Keratinocyte (primary cell): ENCODE measurements around the gene MN1. TPM values are rescaled to one million over a fixed set of nuclear protein-coding genes. Genes with fewer than 3 reads are reported as not detected.

ENCODE experiments used
- DNase-seq: peaks from one replicate; pipeline ENCODE4 v3.0.0-alpha.2; 2011; ENCODE audit warnings: low read depth, missing footprints, low spot score
- FAIRE-seq: peaks from 2 replicates; lab custom pipeline; 2011; peaks lifted over from hg19 to GRCh38; lab: Jason Lieb, UNC
- H2AFZ ChIP-seq: 2 replicates; pipeline ENCODE4 v1.6.0; 2012; ENCODE audit warnings: low read length, control low read depth, inconsistent platforms; ENCODE audit not compliant: control insufficient read depth
- H3K27ac ChIP-seq: 2 replicates; pipeline ENCODE4 v1.5.1; 2011; ENCODE audit warnings: low read length; ENCODE audit not compliant: control insufficient read depth, insufficient read depth
- H3K27me3 ChIP-seq: 3 replicates; pipeline ENCODE4 v1.6.0; 2011; ENCODE audit warnings: low read length; ENCODE audit not compliant: control insufficient read depth, insufficient read depth; ENCODE audit errors: extremely low read depth
- H3K36me3 ChIP-seq, 2 experiments: 2 replicates in 1 of 2; 3 replicates in 1 of 2; pipeline ENCODE4 v1.5.1; 2011; ENCODE audit warnings: low read length in 2 of 2, mild to moderate bottlenecking in 1 of 2; ENCODE audit not compliant: control insufficient read depth in 2 of 2, insufficient read depth in 2 of 2; ENCODE audit errors: extremely low read depth in 1 of 2
- H3K4me1 ChIP-seq: 3 replicates; pipeline ENCODE4 v1.5.1; 2011; ENCODE audit warnings: low read length; ENCODE audit not compliant: control insufficient read depth, insufficient read depth; ENCODE audit errors: extremely low read depth
- H3K4me2 ChIP-seq: 3 replicates; pipeline ENCODE4 v1.6.0; 2011; ENCODE audit warnings: low read depth, low read length; ENCODE audit not compliant: control insufficient read depth, insufficient read depth; ENCODE audit errors: extremely low read depth
- H3K4me3 ChIP-seq, 3 experiments: fragments of 200-600 bp in 1 of 3; sonication (generic) in 1 of 3; 2 replicates in 2 of 3; 3 replicates in 1 of 3; pipeline ENCODE4 v1.5.1; 2011 to 2016; ENCODE audit warnings: low read length in 3 of 3, mild to moderate bottlenecking in 3 of 3, control low read depth in 2 of 3, inconsistent platforms in 1 of 3, low read depth in 1 of 3, mixed read lengths in 1 of 3, mixed run types in 1 of 3, moderate library complexity in 1 of 3; ENCODE audit not compliant: control insufficient read depth in 2 of 3, insufficient read depth in 2 of 3; ENCODE audit errors: extremely low read depth in 1 of 3
- H3K79me2 ChIP-seq: 2 replicates; pipeline ENCODE4 v1.6.0; 2012; ENCODE audit warnings: low read length; ENCODE audit not compliant: control insufficient read depth, insufficient read depth
- H3K9ac ChIP-seq: 3 replicates; pipeline ENCODE4 v1.6.0; 2011; ENCODE audit warnings: low read length; ENCODE audit not compliant: control insufficient read depth, insufficient read depth; ENCODE audit errors: extremely low read depth
- H3K9me1 ChIP-seq: 3 replicates; pipeline ENCODE4 v1.6.0; 2011; ENCODE audit warnings: low read length; ENCODE audit not compliant: control insufficient read depth, insufficient read depth; ENCODE audit errors: extremely low read depth
- H3K9me3 ChIP-seq: 2 replicates; pipeline ENCODE4 v1.5.1; 2012; ENCODE audit warnings: low read depth, low read length; ENCODE audit not compliant: control insufficient read depth
- H4K20me1 ChIP-seq: 3 replicates; pipeline ENCODE4 v1.6.0; 2011; ENCODE audit warnings: low read length; ENCODE audit not compliant: control insufficient read depth, insufficient read depth; ENCODE audit errors: extremely low read depth
- CTCF ChIP-seq, 3 experiments: IDR thresholded peaks in 1 of 3; conservative IDR thresholded peaks in 1 of 3; optimal IDR thresholded peaks in 1 of 3; 2 replicates in 2 of 3; 3 replicates in 1 of 3; pipeline versions ENCODE3 to v1.5.1; 2011; ENCODE audit warnings: low read length in 3 of 3, mild to moderate bottlenecking in 3 of 3, moderate library complexity in 2 of 3, control low read depth in 1 of 3, inconsistent platforms in 1 of 3; ENCODE audit not compliant: insufficient read depth in 2 of 3; ENCODE audit errors: extremely low read depth in 1 of 3
- EZH2 ChIP-seq: IDR thresholded peaks from one replicate; pipeline ENCODE4 v1.6.1; 2012; ENCODE audit warnings: inconsistent platforms, mild to moderate bottlenecking, low read length, moderate library complexity
- dilution Hi-C: fragments of 300-500 bp; cut with MboI; formaldehyde crosslinking; loops from one replicate; pipeline ENCODE4 v1.7.0; 2020; ENCODE audit warnings: low sequenced_read_pairs; ENCODE audit not compliant: extremely low pct_ligation_motif_present
- polyA plus RNA-seq, 5 experiments: library from polyadenylated mRNA; depleted of rRNA in 3 of 5; stranded (reverse) in 3 of 5; stranded (forward) in 1 of 5; unstranded in 1 of 5; fragments of >200 nt; gene quantifications; 1 replicate in 1 of 5; 2 replicates in 3 of 5; 3 replicates in 1 of 5; pipeline versions ENCODE4 v1.2.1 to v1.2.3, GENCODE V29; 2011 to 2012; ENCODE audit warnings: missing spikeins in 2 of 5, low read depth in 1 of 5, low replicate concordance in 1 of 5

The MN1 gene
- polyA plus RNA-seq, 1 donor (not counting 4 experiments of a cell fraction or from before 2014, with no cell fraction given), result 2.2 TPM

DNA sequence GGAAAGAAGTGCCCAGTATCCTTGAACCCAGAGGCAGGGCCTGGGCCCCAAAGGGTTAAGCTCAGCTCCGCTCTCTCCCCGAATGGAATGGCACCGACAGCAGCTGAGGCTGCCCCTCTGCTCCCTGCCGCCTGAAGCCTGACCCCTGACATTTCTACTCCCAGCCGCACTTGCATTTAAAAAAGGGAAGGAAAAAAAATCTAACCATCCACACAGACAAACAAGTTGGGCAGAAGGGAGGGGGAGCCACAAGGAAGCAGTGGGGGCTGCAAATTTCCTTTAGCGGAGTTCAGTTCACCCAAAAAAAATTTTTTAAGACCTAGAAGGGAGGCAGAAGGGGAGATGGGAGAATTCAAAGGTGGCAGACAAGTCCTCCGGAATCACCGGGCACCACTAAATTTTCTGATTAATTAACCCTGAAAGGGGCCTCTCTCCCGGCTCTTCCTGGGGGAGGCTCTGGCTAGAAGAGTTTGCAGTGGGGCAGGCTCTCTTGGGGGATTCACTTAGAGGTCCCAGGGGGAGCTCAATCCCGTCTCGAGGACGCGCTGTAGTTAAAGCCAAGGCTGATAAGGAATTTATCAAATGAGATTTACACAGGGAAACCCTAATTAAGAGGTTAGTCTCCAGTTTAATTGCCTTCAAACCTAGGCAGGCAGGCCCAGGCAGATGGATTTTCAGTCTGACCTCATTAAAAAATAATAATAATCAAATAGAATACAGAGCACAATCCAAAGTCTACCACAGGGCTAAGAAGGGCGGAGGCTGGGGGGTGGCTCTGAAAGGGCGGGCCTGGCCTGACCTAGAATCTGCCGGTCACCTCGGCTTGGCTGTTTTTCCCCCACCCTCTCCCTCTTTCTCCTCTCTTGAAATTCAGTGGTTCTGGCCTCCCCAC is 25.6 kb downstream of the MN1 start:
- no peak overlapping the region for H3K27ac ChIP-seq
- no peak for TF ChIP-seq CTCF (optimal IDR thresholded peaks at IDR 0.05 in 1 of 3, IDR thresholded peaks at IDR 0.05 in 1 of 3, conservative IDR thresholded peaks at IDR 0.05 in 1 of 3; ENCODE audit: extremely low read depth in 1 of 3, insufficient read depth in 2 of 3, low read length in 3 of 3)
- no peak for TF ChIP-seq EZH2
- DNase-seq (no peak), FAIRE-seq (no peak)
- H3K4me2 ChIP-seq, result no peak overlapping the region
- H3K9ac ChIP-seq, result no peak overlapping the region
- H3K9me3 ChIP-seq, result no peaks in the 10 kb centered on the region
- H3K27me3 ChIP-seq, result no peaks in the 10 kb centered on the region
- dilution Hi-C loops, result no loop called here
- H2AFZ ChIP-seq, result no peak overlapping the region
- H4K20me1 ChIP-seq, result no peaks in the 10 kb centered on the region
- H3K9me1 ChIP-seq, result peaks cover 4% of the 10 kb centered on the region
- peaks cover 10% of the 10 kb centered on the region for H3K4me1 ChIP-seq
- H3K79me2 ChIP-seq, result no peaks in the 10 kb centered on the region
- H3K36me3 ChIP-seq, result peaks cover 4 to 5% of the 10 kb centered on the region in 2 experiments
- H3K4me3 ChIP-seq, result no peak overlapping the region

GRCh38 chr22:27775087-27775698 is 26.4 kb downstream of the MN1 start:
- no peaks in the 10 kb centered on the region for H4K20me1 ChIP-seq
- H3K27me3 ChIP-seq, result no peaks in the 10 kb centered on the region
- H3K4me1 ChIP-seq, result peaks cover 10% of the 10 kb centered on the region
- H3K79me2 ChIP-seq, result no peaks in the 10 kb centered on the region
- no peaks in the 10 kb centered on the region for H3K9me3 ChIP-seq
- peaks cover 4% of the 10 kb centered on the region for H3K9me1 ChIP-seq
- H2AFZ ChIP-seq, result no peak overlapping the region
- DNase-seq (no peak), FAIRE-seq (no peak)
- dilution Hi-C loops, result no loop called here
- H3K4me2 ChIP-seq, result no peak overlapping the region
- no peak overlapping the region for H3K4me3 ChIP-seq
- TF ChIP-seq EZH2 (no peak), CTCF (optimal IDR thresholded peaks at IDR 0.05 in 1 of 3, IDR thresholded peaks at IDR 0.05 in 1 of 3, conservative IDR thresholded peaks at IDR 0.05 in 1 of 3; ENCODE audit: extremely low read depth in 1 of 3, insufficient read depth in 2 of 3, low read length in 3 of 3) (no peak)
- H3K9ac ChIP-seq, result no peak overlapping the region
- no peak overlapping the region for H3K27ac ChIP-seq
- H3K36me3 ChIP-seq, result peaks cover 4 to 5% of the 10 kb centered on the region in 2 experiments
